NCI-H1105 treated with DMSO at 0.1 percent for 48 hours (cell line): ENCODE results near the gene GIPC3.

ENCODE experiments used
- DNase-seq: peaks from one replicate; lab custom pipeline; 2025; lab: John Stamatoyannopoulos, UW

GIPC3 gene

GRCh38 chr19:3638208-3639193 is 53.2 kb downstream of the GIPC3 start:
- DNase-seq = no peak

- no peak for DNase-seq
These were observed 54.2 kb downstream of the GIPC3 start for GRCh38 chr19:3639479-3639878.

DNA sequence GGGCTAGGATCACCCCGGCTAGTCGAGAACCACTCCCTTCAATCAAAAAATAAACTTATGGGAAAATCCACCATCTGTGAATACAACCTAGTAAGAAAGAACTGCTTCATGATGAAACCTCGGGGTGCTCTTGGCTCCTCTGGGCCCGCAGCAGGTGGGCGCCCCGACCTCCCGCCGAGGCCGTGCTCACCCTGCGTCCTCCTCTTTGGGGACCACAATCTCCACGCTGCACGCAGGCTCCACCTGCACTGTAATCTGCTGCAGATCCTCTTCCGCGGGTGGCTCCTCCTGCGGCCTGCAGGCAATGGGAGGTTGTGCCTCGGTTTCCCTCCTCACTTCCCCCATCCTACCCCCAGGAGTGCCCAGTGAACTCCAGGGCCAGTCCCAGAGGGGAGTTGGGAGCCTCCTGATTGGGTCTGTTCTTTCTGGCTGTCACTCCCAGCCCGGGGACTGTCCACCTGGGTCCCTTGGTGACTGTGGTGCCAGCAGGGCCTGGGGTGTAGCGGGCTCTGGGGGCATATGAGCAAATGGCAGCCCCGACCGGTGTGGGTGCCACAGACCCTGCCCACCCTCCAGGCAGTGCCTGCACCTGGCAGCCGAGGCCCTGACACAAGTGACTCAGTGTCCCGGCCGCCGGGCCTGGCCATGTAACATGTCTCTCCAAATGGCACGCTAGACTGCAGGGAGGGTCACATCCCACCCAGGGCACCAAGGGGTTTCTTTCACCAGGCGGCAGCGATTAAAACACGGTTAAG is 56.4 kb downstream of the GIPC3 start:
- no peak for DNase-seq

DNA sequence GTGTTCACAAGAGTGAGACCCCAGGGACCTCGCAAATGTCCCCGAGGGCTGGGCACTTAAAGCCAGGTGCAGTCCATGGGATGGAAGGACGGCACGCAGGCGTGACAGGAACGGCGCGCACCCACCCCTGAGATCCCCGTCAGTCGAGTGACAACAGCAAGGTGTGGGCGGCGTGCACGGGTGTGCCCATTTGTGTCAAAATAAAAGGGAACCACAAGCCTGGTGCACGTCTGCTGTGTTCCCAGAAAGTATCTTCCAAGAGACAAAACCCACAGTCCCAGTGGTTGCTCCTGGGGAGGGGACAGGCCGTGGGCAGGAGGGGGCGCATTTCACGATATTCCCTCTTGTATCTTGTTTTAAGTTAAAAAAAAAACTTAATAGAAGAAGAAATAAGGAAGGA is 57.0 kb downstream of the GIPC3 start:
- no peak for DNase-seq
